Rectal smooth muscle tissue (tissue), 1 donor: Measurements from ENCODE around the gene CARD10.

Source experiments
- H3K27ac ChIP-seq: one replicate; pipeline ENCODE4 v1.7.0; 2013; ENCODE audit warnings: low read depth, low read length, inconsistent platforms
- H3K27me3 ChIP-seq: one replicate; pipeline ENCODE4 v1.7.0; 2013; ENCODE audit warnings: low read length; ENCODE audit not compliant: control insufficient read depth, insufficient read depth
- H3K36me3 ChIP-seq: one replicate; pipeline ENCODE4 v1.7.0; 2013; ENCODE audit warnings: low read length; ENCODE audit not compliant: control insufficient read depth, insufficient read depth
- H3K4me1 ChIP-seq: one replicate; pipeline ENCODE4 v1.7.0; 2013; ENCODE audit warnings: low read length; ENCODE audit not compliant: control insufficient read depth, insufficient read depth
- H3K4me3 ChIP-seq: one replicate; pipeline ENCODE4 v1.7.0; 2013; ENCODE audit warnings: low read length
- H3K9ac ChIP-seq: one replicate; pipeline ENCODE4 v1.7.0; 2013; ENCODE audit warnings: low read length

Gene CARD10

DNA sequence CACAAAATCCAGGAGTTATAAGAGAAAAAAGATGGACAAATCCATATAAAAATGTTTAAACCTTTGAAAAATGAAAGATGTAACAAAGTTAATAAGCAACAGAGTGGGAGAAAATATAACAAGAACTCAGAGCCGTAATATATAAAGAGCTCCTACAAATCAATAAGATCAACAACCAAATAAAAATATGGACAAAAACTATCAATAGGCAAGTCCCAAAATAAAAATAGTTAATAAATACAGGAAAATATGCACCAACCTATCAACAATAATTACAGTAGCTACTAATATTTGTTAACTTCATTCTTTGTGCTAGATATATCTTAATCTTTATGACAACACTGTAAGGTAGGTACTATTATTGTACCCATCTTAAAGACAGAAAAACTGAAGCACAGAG is 2.8 kb downstream of the CARD10 start:
- H3K4me1 ChIP-seq = no peaks in the 10 kb centered on the region
- H3K4me3 ChIP-seq = no peak overlapping the region
- no peak overlapping the region for H3K27ac ChIP-seq
- H3K27me3 ChIP-seq = peaks cover 4% of the 10 kb centered on the region
- no peaks in the 10 kb centered on the region for H3K36me3 ChIP-seq
- no peak overlapping the region for H3K9ac ChIP-seq

DNA sequence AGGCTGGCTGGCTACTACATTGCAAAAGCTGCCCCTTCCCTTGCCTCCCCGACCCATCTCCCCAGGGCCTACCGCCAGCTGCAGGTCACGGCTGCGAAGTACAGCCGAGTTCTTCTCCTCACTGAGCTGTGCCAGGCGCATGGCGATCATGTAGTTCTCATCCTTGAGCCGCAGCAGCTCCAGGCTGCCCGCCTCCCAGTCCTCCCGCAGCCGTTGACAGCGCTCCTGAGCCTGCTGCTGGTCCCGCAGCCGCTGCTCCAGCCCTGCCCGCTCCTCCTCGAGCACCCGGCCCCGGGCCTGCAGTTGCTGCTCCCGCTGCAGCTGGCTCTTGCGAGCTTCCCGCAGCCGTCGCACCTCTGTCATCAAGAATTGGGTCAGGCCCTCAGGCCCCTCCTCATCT is 3.3 kb downstream of the CARD10 start:
- Histone ChIP-seq H3K4me1 (no peaks in the 10 kb centered on the region), H3K4me3 (no peak overlapping the region), H3K27me3 (peaks cover 4% of the 10 kb centered on the region), H3K36me3 (no peaks in the 10 kb centered on the region), H3K27ac (no peak overlapping the region), H3K9ac (no peak overlapping the region)

DNA sequence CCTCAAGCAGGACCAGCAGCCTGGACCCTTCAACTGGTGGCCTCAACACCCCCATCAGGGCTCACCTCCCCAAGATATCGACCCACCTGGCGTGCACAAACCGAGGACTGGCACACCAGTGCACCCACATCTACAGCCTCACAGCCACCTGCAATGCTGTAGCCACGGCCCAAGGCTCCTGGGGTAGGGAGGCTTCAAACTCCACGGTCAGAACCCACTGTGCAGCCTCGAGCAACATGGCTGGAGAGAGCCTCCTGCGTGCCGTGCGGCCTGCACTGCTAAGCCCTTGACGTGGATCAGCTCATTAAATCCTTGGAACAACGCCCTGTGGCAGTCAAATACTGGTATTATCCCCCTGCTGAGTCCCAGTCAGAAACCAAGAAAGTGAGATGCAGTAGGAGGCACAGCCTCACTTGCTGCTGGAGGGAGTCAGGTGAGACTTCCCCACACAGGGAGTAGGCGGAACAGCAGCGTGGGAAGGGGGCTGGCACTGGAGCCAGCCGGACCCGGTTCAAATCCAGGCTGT is 4.6 kb downstream of the CARD10 start:
- no peak overlapping the region for H3K4me3 ChIP-seq
- H3K36me3 ChIP-seq = no peaks in the 10 kb centered on the region
- H3K27me3 ChIP-seq = no peaks in the 10 kb centered on the region
- H3K4me1 ChIP-seq = no peaks in the 10 kb centered on the region
- no peak overlapping the region for H3K27ac ChIP-seq
- no peak overlapping the region for H3K9ac ChIP-seq

DNA sequence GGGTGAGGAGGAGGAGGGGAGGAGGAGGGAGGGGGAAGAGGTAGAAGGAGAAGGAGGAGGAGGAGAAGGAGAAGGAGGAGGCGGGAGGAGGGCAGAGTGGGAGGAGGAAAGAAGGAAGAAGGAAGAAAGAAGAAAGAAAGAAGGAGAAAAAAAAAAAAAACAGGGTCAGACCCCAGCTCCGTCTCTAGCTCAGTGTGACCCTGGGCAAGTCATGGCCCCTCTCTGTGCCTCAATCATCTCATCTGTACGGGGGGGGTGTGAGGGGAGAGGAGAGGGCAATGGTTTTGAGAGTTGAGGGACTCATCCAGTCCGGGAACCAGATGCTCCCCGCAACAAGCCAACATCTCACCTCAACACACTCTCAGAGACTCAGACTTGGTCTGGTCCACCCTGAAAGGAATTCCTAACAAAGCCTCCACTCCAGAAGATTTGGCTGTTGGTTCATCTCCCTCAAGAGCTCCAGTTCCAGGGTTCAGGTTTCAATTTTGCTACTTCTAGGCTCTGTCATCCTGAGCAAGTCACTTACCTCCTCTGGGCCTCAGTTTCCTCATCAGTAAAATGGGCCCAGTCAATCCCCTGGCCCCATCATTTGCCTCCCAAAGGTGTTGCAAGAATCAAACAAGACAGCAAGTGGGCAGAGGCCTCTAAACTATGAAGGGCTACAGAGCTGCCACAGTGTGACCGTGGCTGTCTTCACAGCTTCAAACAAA is 7.7 kb downstream of the CARD10 start:
- no peaks in the 10 kb centered on the region for H3K4me1 ChIP-seq
- no peaks in the 10 kb centered on the region for H3K27me3 ChIP-seq
- peak overlapping the region; percentile 11 for H3K4me3 ChIP-seq
- H3K27ac ChIP-seq = no peak overlapping the region
- no peaks in the 10 kb centered on the region for H3K36me3 ChIP-seq
- no peak overlapping the region for H3K9ac ChIP-seq

DNA sequence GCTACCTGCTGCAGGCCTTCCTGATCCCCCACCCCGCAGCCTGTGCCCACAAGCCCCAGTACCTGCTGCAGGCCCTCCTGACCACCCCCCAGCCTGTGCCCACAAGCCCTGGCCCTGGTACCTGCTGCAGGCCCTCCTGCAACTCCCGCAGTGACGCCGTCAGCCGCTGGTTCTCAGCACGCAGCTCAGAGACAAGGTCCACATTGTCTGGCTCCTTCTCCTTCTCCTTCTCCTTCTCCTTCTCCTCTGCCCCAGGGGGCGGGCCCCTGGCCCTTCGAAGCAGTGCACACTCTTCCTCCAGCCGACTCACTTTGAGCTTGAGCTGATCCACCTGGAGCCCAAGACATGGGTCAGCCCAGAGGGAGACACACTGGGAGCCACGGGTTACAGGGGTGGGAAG is 9.1 kb downstream of the CARD10 start:
- Histone ChIP-seq H3K36me3 (no peaks in the 10 kb centered on the region), H3K4me3 (no peak overlapping the region), H3K27me3 (no peaks in the 10 kb centered on the region), H3K27ac (no peak overlapping the region), H3K4me1 (no peaks in the 10 kb centered on the region), H3K9ac (no peak overlapping the region)

DNA sequence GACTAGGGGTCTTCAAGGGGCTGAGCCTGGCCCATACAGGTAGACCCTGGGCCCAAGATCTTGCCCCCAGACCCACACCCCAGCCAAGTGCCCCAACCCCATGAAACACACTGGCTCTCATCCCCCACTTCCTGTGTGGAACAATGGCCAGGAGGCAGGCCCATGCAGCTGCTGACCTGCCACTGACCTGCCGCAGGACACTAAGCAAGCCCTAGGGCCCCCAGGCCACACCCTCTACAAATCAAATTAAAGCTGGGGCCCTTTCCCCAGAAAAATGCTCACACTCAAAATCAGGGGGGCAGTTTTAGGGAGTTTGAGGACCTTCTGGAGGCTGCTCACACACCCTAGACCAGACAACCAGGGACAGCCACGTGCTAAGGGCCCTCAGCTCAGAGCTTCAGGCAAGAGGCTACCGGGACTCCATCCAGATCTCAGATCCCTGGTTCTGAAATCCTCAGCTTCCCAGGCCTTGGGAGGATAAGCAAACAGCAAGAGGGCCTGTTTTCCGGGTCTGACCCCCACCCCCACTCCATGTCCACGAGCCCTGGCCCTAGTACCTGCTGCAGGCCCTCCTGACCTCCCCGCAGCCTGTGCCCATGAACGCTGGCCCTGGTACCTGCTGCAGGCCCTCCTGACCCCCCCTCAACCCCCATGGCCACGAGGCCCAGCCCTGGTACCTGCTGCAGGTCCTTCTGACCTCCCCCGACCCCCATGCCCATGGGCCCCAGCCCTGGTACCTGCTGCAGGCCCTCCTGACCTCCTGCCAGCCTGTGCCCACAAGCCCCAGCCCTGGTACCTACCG is 10.0 kb downstream of the CARD10 start:
- H3K27ac ChIP-seq = no peak overlapping the region
- H3K4me1 ChIP-seq = no peaks in the 10 kb centered on the region
- H3K4me3 ChIP-seq = no peak overlapping the region
- H3K36me3 ChIP-seq = no peaks in the 10 kb centered on the region
- no peak overlapping the region for H3K9ac ChIP-seq
- H3K27me3 ChIP-seq = no peaks in the 10 kb centered on the region

DNA sequence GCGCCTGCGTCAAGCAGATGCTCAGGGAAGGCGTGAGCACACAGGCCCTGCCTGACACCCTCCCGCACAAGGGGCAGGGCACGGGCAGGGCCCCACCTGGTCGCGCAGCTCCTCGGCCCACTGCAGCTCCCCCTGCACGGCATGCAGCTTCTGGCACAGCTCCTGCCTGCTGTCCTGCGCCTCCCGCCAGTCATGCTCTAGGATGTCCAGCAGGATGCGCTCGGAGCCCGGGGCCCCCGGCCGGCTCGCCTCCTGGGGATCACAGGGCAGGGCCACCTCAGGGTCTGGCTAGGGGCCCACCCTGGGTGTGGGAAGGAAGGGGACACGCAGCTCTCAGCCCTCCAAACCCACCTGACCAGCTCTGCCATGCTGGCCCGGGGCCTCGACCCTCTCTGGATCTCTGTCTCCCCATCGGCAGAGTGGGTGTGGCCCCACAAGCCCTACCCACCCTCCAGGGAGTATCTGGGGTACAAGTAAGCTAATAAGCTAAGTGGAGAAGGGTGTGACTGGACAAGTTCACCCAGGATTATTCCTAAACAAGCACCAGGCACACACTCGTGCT is 10.7 kb downstream of the CARD10 start:
- no peaks in the 10 kb centered on the region for H3K27me3 ChIP-seq
- H3K36me3 ChIP-seq = no peaks in the 10 kb centered on the region
- H3K27ac ChIP-seq = no peak overlapping the region
- H3K9ac ChIP-seq = no peak overlapping the region
- H3K4me1 ChIP-seq = no peaks in the 10 kb centered on the region
- no peak overlapping the region for H3K4me3 ChIP-seq

DNA sequence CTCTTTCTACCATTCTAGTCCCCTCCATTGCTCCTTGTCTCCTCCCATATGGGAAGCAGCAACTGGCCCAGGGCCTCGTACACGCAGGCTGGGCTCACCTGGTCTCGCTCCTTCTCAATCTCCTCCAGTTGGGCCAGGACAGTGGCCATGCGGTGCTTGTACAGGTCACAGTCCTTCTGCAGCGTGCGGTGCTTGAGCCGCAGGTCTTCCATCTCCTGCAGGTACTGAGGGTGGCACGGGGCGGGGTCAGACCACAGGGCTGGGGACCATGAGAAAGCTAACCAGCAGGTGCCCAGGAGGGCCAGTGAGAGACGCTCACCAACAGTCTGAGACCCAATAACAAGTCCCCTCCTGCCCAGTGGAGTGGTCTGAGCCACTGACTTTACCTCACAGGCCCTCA is 11.5 kb downstream of the CARD10 start:
- H3K36me3 ChIP-seq = peaks cover 2% of the 10 kb centered on the region
- H3K4me1 ChIP-seq = no peaks in the 10 kb centered on the region
- H3K27ac ChIP-seq = no peak overlapping the region
- H3K9ac ChIP-seq = no peak overlapping the region
- H3K27me3 ChIP-seq = no peaks in the 10 kb centered on the region
- no peak overlapping the region for H3K4me3 ChIP-seq

DNA sequence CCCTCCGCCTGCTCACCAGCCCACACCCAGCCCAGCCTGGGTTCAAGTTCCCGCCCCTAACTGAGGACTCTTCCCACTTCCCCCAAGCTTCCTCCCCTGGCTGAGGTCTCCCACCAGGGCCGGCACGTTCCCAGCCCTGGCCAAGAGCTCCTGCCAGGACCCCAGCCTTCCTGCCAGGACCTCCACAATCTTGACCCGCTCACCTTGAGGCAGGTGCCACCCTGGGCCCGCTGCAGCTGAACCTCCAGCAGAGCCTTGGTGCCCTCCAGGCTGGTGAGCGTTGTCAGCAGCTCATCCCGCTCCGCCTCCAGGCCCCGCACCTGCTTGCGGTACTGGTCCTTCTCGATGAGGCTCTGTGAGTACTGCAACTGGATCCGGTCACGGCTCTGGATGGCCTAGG is 13.2 kb downstream of the CARD10 start:
- Histone ChIP-seq H3K27me3 (no peaks in the 10 kb centered on the region), H3K9ac (no peak overlapping the region), H3K4me3 (no peak overlapping the region), H3K4me1 (no peaks in the 10 kb centered on the region), H3K27ac (no peak overlapping the region), H3K36me3 (peaks cover 2% of the 10 kb centered on the region)

DNA sequence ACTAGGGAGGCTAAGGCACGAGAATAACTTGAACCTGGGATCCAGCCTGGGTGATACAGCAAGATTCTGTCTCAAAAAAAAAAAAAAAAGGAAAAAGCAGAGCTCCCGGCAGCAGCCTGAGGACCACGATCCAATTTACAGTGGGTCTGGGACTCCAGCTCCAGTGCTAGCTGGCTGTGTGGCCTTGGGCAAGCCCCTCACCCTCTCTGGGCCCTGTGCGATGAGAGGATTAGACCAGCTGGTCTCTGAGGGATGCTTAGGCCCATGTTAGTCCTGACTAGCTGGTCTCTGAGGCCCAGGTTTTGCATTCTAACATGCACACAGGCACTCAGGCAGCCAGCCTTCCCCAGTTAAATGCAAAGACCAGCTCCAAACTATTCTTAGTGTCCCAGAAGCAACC is 13.7 kb downstream of the CARD10 start:
- H3K4me1 ChIP-seq = no peaks in the 10 kb centered on the region
- H3K27ac ChIP-seq = no peak overlapping the region
- H3K27me3 ChIP-seq = no peaks in the 10 kb centered on the region
- peaks cover 2% of the 10 kb centered on the region for H3K36me3 ChIP-seq
- no peak overlapping the region for H3K9ac ChIP-seq
- no peak overlapping the region for H3K4me3 ChIP-seq

DNA sequence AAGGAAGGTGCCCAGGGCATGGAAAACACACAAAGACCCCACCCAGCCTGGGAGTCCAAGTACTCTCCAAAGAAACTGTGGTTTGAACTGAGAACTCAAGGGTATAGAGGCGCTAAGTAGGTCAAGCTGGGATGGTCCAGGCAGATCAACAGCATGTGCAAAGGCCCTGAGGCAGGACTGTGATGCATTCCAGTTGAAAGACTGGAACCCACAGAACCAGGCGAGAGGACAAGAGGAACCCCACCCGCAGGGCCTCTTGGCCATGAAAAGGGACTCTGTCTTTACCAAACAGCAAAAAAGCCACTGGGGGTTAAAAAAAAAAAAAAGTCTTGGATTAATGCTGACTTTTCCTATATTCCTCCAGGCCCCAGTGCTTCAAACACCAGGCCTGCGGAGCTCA is 14.3 kb downstream of the CARD10 start:
- Histone ChIP-seq H3K4me1 (no peaks in the 10 kb centered on the region), H3K27me3 (no peaks in the 10 kb centered on the region), H3K4me3 (no peak overlapping the region), H3K36me3 (peaks cover 2% of the 10 kb centered on the region), H3K27ac (no peak overlapping the region), H3K9ac (no peak overlapping the region)

DNA sequence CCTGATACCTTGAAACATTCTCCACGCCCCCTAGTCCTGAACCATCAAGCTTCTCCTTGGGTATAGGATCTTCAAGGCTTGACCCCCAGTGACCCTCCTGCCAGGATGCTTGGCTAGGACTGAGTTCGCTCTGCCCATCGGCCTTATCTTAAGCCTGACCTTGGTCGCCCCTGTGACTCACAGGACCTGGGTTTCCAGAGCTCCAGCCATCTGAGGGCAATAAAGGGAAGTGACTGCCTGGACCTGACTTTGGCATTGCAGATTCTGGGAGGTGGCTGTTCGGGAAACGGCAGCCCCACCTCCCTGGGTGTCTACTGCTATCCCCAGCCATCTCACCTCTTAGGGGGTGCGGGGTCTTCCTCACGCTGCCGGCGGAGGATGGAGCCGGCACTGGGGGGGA is 15.4 kb downstream of the CARD10 start:
- no peak overlapping the region for H3K4me3 ChIP-seq
- H3K9ac ChIP-seq = no peak overlapping the region
- H3K36me3 ChIP-seq = peaks cover 2% of the 10 kb centered on the region
- no peaks in the 10 kb centered on the region for H3K27me3 ChIP-seq
- H3K27ac ChIP-seq = no peak overlapping the region
- H3K4me1 ChIP-seq = no peaks in the 10 kb centered on the region
